ENCODE results near the gene RBM46. TPM values are rescaled to one million over a fixed set of nuclear protein-coding genes. Genes with fewer than 3 reads are reported as not detected.
"Not testable (repeated sequence)": the region's sequence is repeated elsewhere in the genome, so short reads cannot be mapped to it uniquely, and the experiment has no call there.

Gene RBM46
- total RNA-seq, 1 donor from 2014 or later: 0.53 TPM

- no peak for FAIRE-seq
- H3K4me3 ChIP-seq (ENCODE audit: low read depth, low read length): no peak overlapping the region
Measured at GRCh38 chr4:154838694-154839093, 57.6 kb downstream of the RBM46 start.

GRCh38 chr4:154854362-154854761 lies 73.3 kb downstream of the RBM46 start:
- DNase-seq (ENCODE audit: low read depth) (peak; percentile 39), FAIRE-seq (no peak)
- peak; percentile 29 for TF ChIP-seq CTCF (IDR thresholded peaks at IDR 0.05; ENCODE audit: insufficient read depth, low read length, severe bottlenecking)
- H3K27me3 ChIP-seq (ENCODE audit: control insufficient read depth, insufficient read depth, low read length): peaks cover 1% of the 10 kb centered on the region
- H3K4me3 ChIP-seq (ENCODE audit: low read depth, low read length): no peak overlapping the region
- no peaks in the 10 kb centered on the region for H3K36me3 ChIP-seq (ENCODE audit: control insufficient read depth, insufficient read depth, low read length)

More at GRCh38 chr4:154838694-154839093, 57.6 kb downstream of the RBM46 start:
- no peaks in the 10 kb centered on the region for H3K36me3 ChIP-seq (ENCODE audit: control insufficient read depth, insufficient read depth, low read length)
- DNase-seq (ENCODE audit: low read depth): no peak
- TF ChIP-seq CTCF (IDR thresholded peaks at IDR 0.05; ENCODE audit: insufficient read depth, low read length, severe bottlenecking): no peak
- no peaks in the 10 kb centered on the region for H3K27me3 ChIP-seq (ENCODE audit: control insufficient read depth, insufficient read depth, low read length)

GRCh38 chr4:154858166-154858565 lies 77.1 kb downstream of the RBM46 start:
- DNase-seq (ENCODE audit: low read depth) (no peak), FAIRE-seq (no peak)
- Histone ChIP-seq H3K4me3 (ENCODE audit: low read depth, low read length) (no peak overlapping the region), H3K27me3 (ENCODE audit: control insufficient read depth, insufficient read depth, low read length) (no peaks in the 10 kb centered on the region), H3K36me3 (ENCODE audit: control insufficient read depth, insufficient read depth, low read length) (no peaks in the 10 kb centered on the region)
- no peak for TF ChIP-seq CTCF (IDR thresholded peaks at IDR 0.05; ENCODE audit: insufficient read depth, low read length, severe bottlenecking)

- no peak for DNase-seq (ENCODE audit: low read depth)
- no peak for TF ChIP-seq CTCF (IDR thresholded peaks at IDR 0.05; ENCODE audit: insufficient read depth, low read length, severe bottlenecking)
- Histone ChIP-seq H3K36me3 (ENCODE audit: control insufficient read depth, insufficient read depth, low read length) (no peaks in the 10 kb centered on the region), H3K27me3 (ENCODE audit: control insufficient read depth, insufficient read depth, low read length) (no peaks in the 10 kb centered on the region), H3K4me3 (ENCODE audit: low read depth, low read length) (no peak overlapping the region)
- FAIRE-seq: no peak
Measured at GRCh38 chr4:154868414-154869194, 87.5 kb downstream of the RBM46 start.

GRCh38 chr4:154869301-154869700 lies 88.2 kb downstream of the RBM46 start:
- no peak for TF ChIP-seq CTCF (IDR thresholded peaks at IDR 0.05; ENCODE audit: insufficient read depth, low read length, severe bottlenecking)
- DNase-seq (ENCODE audit: low read depth) (no peak), FAIRE-seq (no peak)

GRCh38 chr4:154872198-154872597 lies 91.1 kb downstream of the RBM46 start:
- no peaks in the 10 kb centered on the region for H3K36me3 ChIP-seq (ENCODE audit: control insufficient read depth, insufficient read depth, low read length)
- no peak for TF ChIP-seq CTCF (IDR thresholded peaks at IDR 0.05; ENCODE audit: insufficient read depth, low read length, severe bottlenecking)
- H3K4me3 ChIP-seq (ENCODE audit: low read depth, low read length): no peak overlapping the region
- H3K27me3 ChIP-seq (ENCODE audit: control insufficient read depth, insufficient read depth, low read length): no peaks in the 10 kb centered on the region
- DNase-seq (ENCODE audit: low read depth): no peak
- no peak for FAIRE-seq

More at GRCh38 chr4:154869301-154869700, 88.2 kb downstream of the RBM46 start:
- Histone ChIP-seq H3K36me3 (ENCODE audit: control insufficient read depth, insufficient read depth, low read length) (no peaks in the 10 kb centered on the region), H3K4me3 (ENCODE audit: low read depth, low read length) (no peak overlapping the region), H3K27me3 (ENCODE audit: control insufficient read depth, insufficient read depth, low read length) (no peaks in the 10 kb centered on the region)

- H3K36me3 ChIP-seq (ENCODE audit: control insufficient read depth, insufficient read depth, low read length); FAIRE-seq; DNase-seq (ENCODE audit: low read depth); H3K27me3 ChIP-seq (ENCODE audit: control insufficient read depth, insufficient read depth, low read length); H3K4me3 ChIP-seq (ENCODE audit: low read depth, low read length): not testable (repeated sequence)
Measured at GRCh38 chr4:154874049-154874448, 93.0 kb downstream of the RBM46 start.
